HL-60 (cell line): ENCODE results near the gene LY9.

Experiments
- CTCF ChIP-seq: IDR thresholded peaks from one replicate; pipeline ENCODE4 v1.5.1; 2011; ENCODE audit warnings: low read length, control low read depth, inconsistent platforms; ENCODE audit not compliant: insufficient read depth
- GABPA ChIP-seq: IDR thresholded peaks from 2 replicates; pipeline ENCODE4 v1.6.1; 2012; ENCODE audit warnings: low read depth
- POLR2AphosphoS5 ChIP-seq: IDR thresholded peaks from 2 replicates; pipeline ENCODE4 v1.6.1; 2012; ENCODE audit warnings: low read depth
- REST ChIP-seq: IDR thresholded peaks from 2 replicates; pipeline ENCODE4 v1.6.1; 2012; ENCODE audit warnings: low read depth; ENCODE audit not compliant: insufficient replicate concordance
- SPI1 ChIP-seq: IDR thresholded peaks from 2 replicates; pipeline ENCODE4 v1.6.1; 2012; ENCODE audit warnings: low read depth, mild to moderate bottlenecking, borderline replicate concordance

- TF ChIP-seq CTCF: no peak
- TF ChIP-seq GABPA: no peak
- TF ChIP-seq POLR2AphosphoS5: no peak
- no peak for TF ChIP-seq REST
- TF ChIP-seq SPI1: no peak
Measured at GRCh38 chr1:160838888-160839287, 42.9 kb downstream of the LY9 start.
